H9 (cell line): ENCODE data around the gene GUK1. TPM values are rescaled to one million over a fixed set of nuclear protein-coding genes. Genes with fewer than 3 reads are reported as not detected.

Experiments
- DNase-seq: peaks from one replicate; pipeline ENCODE4 v3.0.0-alpha.2; 2017
- H2AFZ ChIP-seq: one replicate; pipeline ENCODE4 v1.6.1; 2013; ENCODE audit warnings: mild to moderate bottlenecking, low read length, control low read depth, moderate library complexity
- H2AK5ac ChIP-seq: 2 replicates; pipeline ENCODE4 v1.6.1; 2013; ENCODE audit warnings: low read length, control low read depth, mixed read lengths; ENCODE audit not compliant: insufficient read length
- H2BK120ac ChIP-seq: one replicate; pipeline ENCODE4 v1.6.1; 2013; ENCODE audit warnings: low read depth, mild to moderate bottlenecking, low read length, control low read depth, inconsistent platforms; ENCODE audit not compliant: poor library complexity, severe bottlenecking
- H2BK12ac ChIP-seq: 2 replicates; pipeline ENCODE4 v1.6.1; 2013; ENCODE audit warnings: low read length, control low read depth, mixed read lengths, low read depth; ENCODE audit not compliant: insufficient read length
- H2BK15ac ChIP-seq: 2 replicates; pipeline ENCODE4 v1.6.1; 2013; ENCODE audit warnings: low read depth, low read length, control low read depth
- H2BK20ac ChIP-seq: one replicate; pipeline ENCODE4 v1.6.1; 2013; ENCODE audit warnings: low read depth, mild to moderate bottlenecking, low read length, control low read depth, inconsistent platforms; ENCODE audit not compliant: poor library complexity, severe bottlenecking
- H2BK5ac ChIP-seq: 2 replicates; pipeline ENCODE4 v1.6.1; 2013; ENCODE audit warnings: low read length, control low read depth, mixed read lengths; ENCODE audit not compliant: insufficient read length
- H3K14ac ChIP-seq: 2 replicates; pipeline ENCODE4 v1.6.1; 2013; ENCODE audit warnings: low read length, control low read depth; ENCODE audit not compliant: insufficient read depth
- H3K18ac ChIP-seq: 2 replicates; pipeline ENCODE4 v1.6.1; 2013; ENCODE audit warnings: low read depth, mild to moderate bottlenecking, mixed read lengths, low read length, control low read depth; ENCODE audit not compliant: insufficient read length
- H3K23ac ChIP-seq: 2 replicates; pipeline ENCODE4 v1.6.1; 2013; ENCODE audit warnings: low read length, control low read depth, mixed read lengths, low read depth; ENCODE audit not compliant: insufficient read length
- H3K23me2 ChIP-seq: 2 replicates; pipeline ENCODE4 v1.6.1; 2013; ENCODE audit warnings: low read depth, mild to moderate bottlenecking, mixed read lengths, low read length, control low read depth; ENCODE audit not compliant: insufficient read length, poor library complexity, severe bottlenecking
- H3K27ac ChIP-seq: 2 replicates; pipeline ENCODE4 v1.5.1; 2013; ENCODE audit warnings: low read length, control low read depth, mixed read lengths, low read depth; ENCODE audit not compliant: insufficient read length
- H3K27me3 ChIP-seq: 2 replicates; pipeline ENCODE4 v1.6.1; 2013; ENCODE audit warnings: low read length, control low read depth, inconsistent platforms; ENCODE audit not compliant: insufficient read depth
- H3K4ac ChIP-seq: 2 replicates; pipeline ENCODE4 v1.6.1; 2013; ENCODE audit warnings: low read depth, mild to moderate bottlenecking, control low read depth, inconsistent platforms, low read length, moderate library complexity
- H3K4me1 ChIP-seq: 2 replicates; pipeline ENCODE4 v1.6.1; 2013; ENCODE audit warnings: low read length, control low read depth, inconsistent platforms; ENCODE audit not compliant: insufficient read depth
- H3K4me2 ChIP-seq: 2 replicates; pipeline ENCODE4 v1.6.1; 2013; ENCODE audit warnings: low read length, control low read depth, mixed read lengths; ENCODE audit not compliant: insufficient read length, insufficient read depth
- H3K56ac ChIP-seq: 2 replicates; pipeline ENCODE4 v1.6.1; 2013; ENCODE audit warnings: low read depth, mild to moderate bottlenecking, mixed read lengths, low read length, control low read depth; ENCODE audit not compliant: insufficient read length
- H3K79me1 ChIP-seq: 2 replicates; pipeline ENCODE4 v1.6.1; 2013; ENCODE audit warnings: low read depth, mild to moderate bottlenecking, moderate library complexity, low read length, control low read depth, inconsistent platforms; ENCODE audit not compliant: insufficient read depth, poor library complexity, severe bottlenecking
- H3K79me2 ChIP-seq: 2 replicates; pipeline ENCODE4 v1.6.1; 2013; ENCODE audit warnings: low read length, control low read depth, inconsistent platforms; ENCODE audit not compliant: insufficient read depth
- H3K9ac ChIP-seq: 2 replicates; pipeline ENCODE4 v1.6.1; 2013; ENCODE audit warnings: low read length, control low read depth, mixed read lengths; ENCODE audit not compliant: insufficient read length; ENCODE audit errors: extremely low read depth
- H3K9me3 ChIP-seq: one replicate; pipeline ENCODE4 v1.6.1; 2013; ENCODE audit warnings: low read depth, low read length, inconsistent platforms; ENCODE audit not compliant: control insufficient read depth
- H3T11ph ChIP-seq: one replicate; pipeline ENCODE4 v1.6.1; 2013; ENCODE audit warnings: mild to moderate bottlenecking, low read length, control low read depth, inconsistent platforms
- H4K20me1 ChIP-seq: one replicate; pipeline ENCODE4 v1.6.1; 2013; ENCODE audit not compliant: control insufficient read depth, insufficient read length, insufficient read depth
- H4K5ac ChIP-seq: 2 replicates; pipeline ENCODE4 v1.6.1; 2013; ENCODE audit warnings: low read depth, mild to moderate bottlenecking, mixed read lengths, low read length, control low read depth; ENCODE audit not compliant: insufficient read length
- H4K8ac ChIP-seq: replicated peaks from 2 replicates; pipeline ENCODE4 v1.6.1; 2013; ENCODE audit warnings: low read length, control low read depth, mixed read lengths, low read depth; ENCODE audit not compliant: insufficient read length
- H4K91ac ChIP-seq: 2 replicates; pipeline ENCODE4 v1.6.1; 2013; ENCODE audit warnings: low read depth, mild to moderate bottlenecking, moderate library complexity, mixed read lengths, low read length, control low read depth; ENCODE audit not compliant: insufficient read length
- H3K27ac Mint-ChIP-seq, 3 experiments: 2 replicates in 2 of 3; 3 replicates in 1 of 3; pipeline ENCODE4 v1.8.0; 2020 to 2021; ENCODE audit warnings: mixed read lengths in 3 of 3, mild to moderate bottlenecking in 1 of 3, moderate library complexity in 1 of 3
- H3K27me3 Mint-ChIP-seq: 2 replicates; pipeline ENCODE4 v1.8.0; 2021; ENCODE audit warnings: low read depth, mild to moderate bottlenecking, moderate library complexity, mixed read lengths
- H3K36me3 Mint-ChIP-seq, 3 experiments: 2 replicates in 2 of 3; 3 replicates in 1 of 3; pipeline ENCODE4 v1.8.0; 2020 to 2021; ENCODE audit warnings: low read depth in 3 of 3, mixed read lengths in 3 of 3; ENCODE audit not compliant: insufficient read depth in 1 of 3
- H3K4me1 Mint-ChIP-seq, 2 experiments: 2 replicates each; pipeline ENCODE4 v1.8.0; 2020; ENCODE audit warnings: mixed read lengths in 2 of 2
- H3K4me3 Mint-ChIP-seq, 2 experiments: 2 replicates in 1 of 2; 3 replicates in 1 of 2; pipeline ENCODE4 v1.8.0; 2020 to 2021; ENCODE audit warnings: mild to moderate bottlenecking in 2 of 2, mixed read lengths in 2 of 2, moderate library complexity in 1 of 2
- H3K9me3 Mint-ChIP-seq, 2 experiments: 2 replicates in 1 of 2; 3 replicates in 1 of 2; pipeline ENCODE4 v1.8.0; 2020; ENCODE audit warnings: mild to moderate bottlenecking in 2 of 2, mixed read lengths in 2 of 2, moderate library complexity in 1 of 2
- CTCF ChIP-seq: fragments of 200-600 bp; sonication (generic); conservative IDR thresholded peaks from 3 replicates; pipeline ENCODE4 v1.8.0; 2021; ENCODE audit warnings: antibody characterized with exemption, mild to moderate bottlenecking
- WGBS: extraction: QIAGEN DNeasy Blood & Tissue Kit; methylation state at CpG from one replicate; pipeline ENCODE4 v1.1.7; 2013; ENCODE audit warnings: missing lambda C conversion rate, low lambda C conversion rate, mixed read lengths; ENCODE audit not compliant: insufficient read length; ENCODE audit errors: extremely low coverage; 5-methylcytosine and 5-hydroxymethylcytosine counted together
- total RNA-seq: library from RNA; stranded (reverse); gene quantifications from 2 replicates; pipeline ENCODE4 v1.2.1, GENCODE V29; 2021

GUK1 gene
- total RNA-seq, 1 experiment from 2014 or later, result 88.2 TPM

DNA sequence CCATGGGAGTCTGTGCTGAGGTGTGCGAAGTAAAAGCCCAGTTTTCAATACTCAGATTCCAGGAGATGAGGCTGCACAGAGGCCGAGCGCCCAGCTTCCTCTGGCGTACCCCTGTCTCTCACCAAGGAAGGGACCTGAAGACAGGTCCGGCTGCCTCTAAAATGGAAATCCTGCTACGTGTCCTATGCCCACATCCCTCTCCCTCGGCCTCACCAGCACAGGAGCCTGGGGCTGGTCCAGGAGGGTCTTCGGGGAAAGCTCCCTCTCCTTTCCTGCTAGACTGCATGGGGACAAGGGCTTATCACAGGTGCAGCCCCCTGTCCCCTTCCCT is 31.4 kb upstream of the GUK1 start:
- Histone ChIP-seq H3K27me3 (no peaks in the 10 kb centered on the region), H2AFZ (no peak overlapping the region), H2BK20ac (no peak overlapping the region), H3K27ac (no peak overlapping the region), H2AK5ac (no peak overlapping the region), H4K20me1 (no peaks in the 10 kb centered on the region), H3K18ac (peak overlapping the region; percentile 86), H3K4ac (no peak overlapping the region), H2BK15ac (no peak overlapping the region), H3K79me2 (no peaks in the 10 kb centered on the region), H3K9me3 (no peaks in the 10 kb centered on the region), H3K56ac (peak overlapping the region; percentile 1), H3K79me1 (peaks cover 3% of the 10 kb centered on the region), H3K4me1 (no peaks in the 10 kb centered on the region), H2BK12ac (no peak overlapping the region), H4K8ac (no peak overlapping the region), H3K4me2 (peak overlapping the region; percentile 87), H2BK5ac (no peak overlapping the region), H3T11ph (no peak overlapping the region), H3K14ac (peak overlapping the region; percentile 92), H3K23me2 (peaks cover 10% of the 10 kb centered on the region), H3K9ac (peak overlapping the region; percentile 84), H3K23ac (no peak overlapping the region), H2BK120ac (no peak overlapping the region), H4K91ac (no peak overlapping the region), H4K5ac (no peak overlapping the region)
- no CpG with 5 or more reads among the region's 8 CpGs for WGBS
- TF ChIP-seq CTCF, result no peak
- Mint-ChIP-seq H3K4me1 (peaks cover 20 to 22% of the 10 kb centered on the region in 2 experiments), H3K27ac (peak overlapping the region in 2 of 3 experiments; percentile 31 to 90; a peak in 2 of 7 replicates), H3K9me3 (no peaks in the 10 kb centered on the region), H3K4me3 (peak overlapping the region; percentile 88 to 95), H3K36me3 (peaks cover 15 to 19% (median 16%) of the 10 kb centered on the region in 3 experiments; a peak in 6 of 7 replicates), H3K27me3 (peaks cover 16% of the 10 kb centered on the region)
- DNase-seq, result no peak
